ENCODE data around the gene OPCML.

The OPCML gene

DNA sequence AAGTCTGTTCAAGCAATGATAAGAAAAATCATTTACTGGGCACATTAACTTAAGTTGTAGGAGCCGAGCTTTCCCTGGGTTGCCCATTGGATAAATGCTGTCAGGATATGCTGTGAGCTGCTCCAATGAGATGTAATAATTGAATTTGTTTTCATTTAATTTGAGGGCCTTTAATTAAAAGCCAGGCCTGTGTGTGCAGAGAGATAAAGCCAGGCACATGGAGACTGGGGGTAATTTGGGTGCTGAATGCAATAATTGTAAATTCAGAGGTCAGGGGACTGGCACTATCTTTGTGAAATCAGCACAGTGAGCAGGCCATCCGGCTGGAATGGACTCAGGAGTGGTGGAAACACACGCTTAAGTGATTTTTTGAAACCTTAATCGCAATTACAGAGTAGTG, 125.8 kb downstream of the OPCML start:
- TF ChIP-seq GABPA (IDR thresholded peaks at IDR 0.05; ENCODE audit: low read depth) (no peak), POLR2AphosphoS5 (IDR thresholded peaks at IDR 0.05; ENCODE audit: low read depth) (no peak), SPI1 (IDR thresholded peaks at IDR 0.05; ENCODE audit: borderline replicate concordance, low read depth) (no peak)
- TF ChIP-seq, protein P1, sequence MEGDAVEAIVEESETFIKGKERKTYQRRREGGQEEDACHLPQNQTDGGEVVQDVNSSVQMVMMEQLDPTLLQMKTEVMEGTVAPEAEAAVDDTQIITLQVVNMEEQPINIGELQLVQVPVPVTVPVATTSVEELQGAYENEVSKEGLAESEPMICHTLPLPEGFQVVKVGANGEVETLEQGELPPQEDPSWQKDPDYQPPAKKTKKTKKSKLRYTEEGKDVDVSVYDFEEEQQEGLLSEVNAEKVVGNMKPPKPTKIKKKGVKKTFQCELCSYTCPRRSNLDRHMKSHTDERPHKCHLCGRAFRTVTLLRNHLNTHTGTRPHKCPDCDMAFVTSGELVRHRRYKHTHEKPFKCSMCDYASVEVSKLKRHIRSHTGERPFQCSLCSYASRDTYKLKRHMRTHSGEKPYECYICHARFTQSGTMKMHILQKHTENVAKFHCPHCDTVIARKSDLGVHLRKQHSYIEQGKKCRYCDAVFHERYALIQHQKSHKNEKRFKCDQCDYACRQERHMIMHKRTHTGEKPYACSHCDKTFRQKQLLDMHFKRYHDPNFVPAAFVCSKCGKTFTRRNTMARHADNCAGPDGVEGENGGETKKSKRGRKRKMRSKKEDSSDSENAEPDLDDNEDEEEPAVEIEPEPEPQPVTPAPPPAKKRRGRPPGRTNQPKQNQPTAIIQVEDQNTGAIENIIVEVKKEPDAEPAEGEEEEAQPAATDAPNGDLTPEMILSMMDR (IDR thresholded peaks at IDR 0.05; ENCODE audit: insufficient read depth, low read length): no peak
- TF ChIP-seq, protein P2, sequence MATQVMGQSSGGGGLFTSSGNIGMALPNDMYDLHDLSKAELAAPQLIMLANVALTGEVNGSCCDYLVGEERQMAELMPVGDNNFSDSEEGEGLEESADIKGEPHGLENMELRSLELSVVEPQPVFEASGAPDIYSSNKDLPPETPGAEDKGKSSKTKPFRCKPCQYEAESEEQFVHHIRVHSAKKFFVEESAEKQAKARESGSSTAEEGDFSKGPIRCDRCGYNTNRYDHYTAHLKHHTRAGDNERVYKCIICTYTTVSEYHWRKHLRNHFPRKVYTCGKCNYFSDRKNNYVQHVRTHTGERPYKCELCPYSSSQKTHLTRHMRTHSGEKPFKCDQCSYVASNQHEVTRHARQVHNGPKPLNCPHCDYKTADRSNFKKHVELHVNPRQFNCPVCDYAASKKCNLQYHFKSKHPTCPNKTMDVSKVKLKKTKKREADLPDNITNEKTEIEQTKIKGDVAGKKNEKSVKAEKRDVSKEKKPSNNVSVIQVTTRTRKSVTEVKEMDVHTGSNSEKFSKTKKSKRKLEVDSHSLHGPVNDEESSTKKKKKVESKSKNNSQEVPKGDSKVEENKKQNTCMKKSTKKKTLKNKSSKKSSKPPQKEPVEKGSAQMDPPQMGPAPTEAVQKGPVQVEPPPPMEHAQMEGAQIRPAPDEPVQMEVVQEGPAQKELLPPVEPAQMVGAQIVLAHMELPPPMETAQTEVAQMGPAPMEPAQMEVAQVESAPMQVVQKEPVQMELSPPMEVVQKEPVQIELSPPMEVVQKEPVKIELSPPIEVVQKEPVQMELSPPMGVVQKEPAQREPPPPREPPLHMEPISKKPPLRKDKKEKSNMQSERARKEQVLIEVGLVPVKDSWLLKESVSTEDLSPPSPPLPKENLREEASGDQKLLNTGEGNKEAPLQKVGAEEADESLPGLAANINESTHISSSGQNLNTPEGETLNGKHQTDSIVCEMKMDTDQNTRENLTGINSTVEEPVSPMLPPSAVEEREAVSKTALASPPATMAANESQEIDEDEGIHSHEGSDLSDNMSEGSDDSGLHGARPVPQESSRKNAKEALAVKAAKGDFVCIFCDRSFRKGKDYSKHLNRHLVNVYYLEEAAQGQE (IDR thresholded peaks at IDR 0.05; ENCODE audit: insufficient replicate concordance, low read depth): no peak
- Histone ChIP-seq H3K4me3 (replicated peaks; ENCODE audit: insufficient read depth, low read length) (no peak overlapping the region), H3K27me3 (ENCODE audit: insufficient read depth, poor library complexity, severe bottlenecking) (no peaks in the 10 kb centered on the region), H3K27ac (replicated peaks) (no peak overlapping the region)
- DNase-seq (ENCODE audit: low read depth in 1 of 2, low spot score in 1 of 2): no peak

DNA sequence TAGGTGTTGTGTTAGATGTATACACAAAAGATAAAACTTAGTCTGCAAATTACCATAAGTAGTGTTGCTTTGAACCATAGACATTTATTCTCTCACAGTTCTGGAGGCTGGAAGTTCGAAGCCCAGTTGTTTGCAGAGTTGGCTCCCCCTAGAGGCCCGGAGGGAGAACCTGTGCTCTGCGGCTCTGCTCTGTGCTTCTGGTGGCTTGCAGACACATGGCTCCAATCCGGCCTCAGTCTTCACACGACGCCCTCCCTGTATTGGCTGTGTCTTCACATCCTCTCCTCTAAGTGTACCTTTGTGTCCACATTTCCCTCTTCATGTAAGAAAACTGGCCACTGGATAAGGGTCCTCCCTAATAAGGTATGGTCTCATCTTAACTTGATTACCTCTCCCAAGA, 128.4 kb downstream of the OPCML start:
- Histone ChIP-seq H3K4me3 (replicated peaks; ENCODE audit: insufficient read depth, low read length) (no peak overlapping the region), H3K27me3 (ENCODE audit: insufficient read depth, poor library complexity, severe bottlenecking) (no peaks in the 10 kb centered on the region), H3K27ac (replicated peaks) (no peak overlapping the region)
- DNase-seq (ENCODE audit: low read depth in 1 of 2, low spot score in 1 of 2): no peak
- no peak for TF ChIP-seq GABPA (IDR thresholded peaks at IDR 0.05; ENCODE audit: low read depth)
- TF ChIP-seq, protein P1 (IDR thresholded peaks at IDR 0.05; ENCODE audit: insufficient read depth, low read length): peak; percentile 19

DNA sequence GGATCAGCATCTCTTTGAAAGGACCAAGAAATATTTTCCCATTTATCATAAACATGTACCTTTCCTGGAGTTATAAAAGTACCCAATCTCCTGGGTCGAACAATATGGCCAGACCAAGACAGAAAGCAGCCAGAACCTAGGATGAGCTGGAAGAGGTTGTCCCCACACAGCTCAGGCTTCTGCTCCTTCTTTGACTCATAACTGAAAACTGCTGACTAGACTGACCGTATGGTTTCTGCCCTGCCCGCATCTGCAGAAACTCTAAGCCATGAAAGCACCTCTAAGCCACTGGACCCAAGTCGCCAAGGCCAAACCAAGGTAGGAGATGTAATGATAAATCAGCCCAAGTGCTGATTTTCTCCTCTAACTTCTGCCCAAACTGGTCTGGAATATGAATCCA, 129.8 kb downstream of the OPCML start:
- TF ChIP-seq SPI1 (IDR thresholded peaks at IDR 0.05; ENCODE audit: borderline replicate concordance, low read depth) (no peak), POLR2AphosphoS5 (IDR thresholded peaks at IDR 0.05; ENCODE audit: low read depth) (no peak), GABPA (IDR thresholded peaks at IDR 0.05; ENCODE audit: low read depth) (no peak)
- TF ChIP-seq, protein P2 (IDR thresholded peaks at IDR 0.05; ENCODE audit: insufficient replicate concordance, low read depth): no peak
- TF ChIP-seq, protein P1 (IDR thresholded peaks at IDR 0.05; ENCODE audit: insufficient read depth, low read length): no peak
- no peak overlapping the region for H3K27ac ChIP-seq (replicated peaks)
- H3K27me3 ChIP-seq (ENCODE audit: insufficient read depth, poor library complexity, severe bottlenecking): no peaks in the 10 kb centered on the region
- H3K4me3 ChIP-seq (replicated peaks; ENCODE audit: insufficient read depth, low read length): no peak overlapping the region
- DNase-seq (ENCODE audit: low read depth in 1 of 2, low spot score in 1 of 2): no peak

DNA sequence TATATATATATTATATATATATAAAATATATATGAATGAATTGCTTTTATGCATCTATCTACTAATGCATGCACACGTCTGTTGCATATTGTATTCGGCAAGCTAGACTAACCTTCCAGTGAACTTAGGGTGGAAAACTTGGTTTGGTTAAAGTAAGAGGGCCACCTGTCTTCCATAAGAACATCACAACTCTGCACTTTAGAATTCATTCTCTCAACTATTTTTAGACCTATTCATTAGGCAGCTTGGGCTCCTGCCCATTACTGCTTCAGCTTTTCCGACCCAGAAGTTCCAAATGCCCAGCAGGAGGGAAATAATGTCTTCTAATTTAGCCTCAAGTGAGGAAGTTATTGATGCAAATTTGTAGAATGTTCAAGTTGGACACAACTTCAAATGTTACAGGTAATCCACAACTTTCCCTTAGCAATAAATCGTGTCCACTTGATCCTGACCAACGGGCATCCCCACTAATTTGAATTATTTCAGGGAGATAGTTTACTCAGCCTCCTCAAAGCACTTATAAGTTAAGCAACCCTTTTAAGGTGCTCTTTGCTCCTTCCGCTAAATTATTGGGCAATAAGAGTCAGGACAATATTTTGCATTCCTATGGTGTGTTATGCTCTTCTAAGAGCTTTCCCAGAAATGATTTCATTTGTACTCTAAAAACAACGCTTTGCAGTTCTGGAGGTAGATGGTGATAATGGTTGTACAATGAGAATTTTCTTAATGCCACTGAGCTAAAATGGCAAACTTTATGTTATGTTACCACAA, 132.3 kb downstream of the OPCML start:
- Histone ChIP-seq H3K27ac (replicated peaks) (no peak overlapping the region), H3K27me3 (ENCODE audit: insufficient read depth, poor library complexity, severe bottlenecking) (no peaks in the 10 kb centered on the region), H3K4me3 (replicated peaks; ENCODE audit: insufficient read depth, low read length) (no peak overlapping the region)
- TF ChIP-seq, protein P2 (IDR thresholded peaks at IDR 0.05; ENCODE audit: insufficient replicate concordance, low read depth): no peak
- TF ChIP-seq, protein P1 (IDR thresholded peaks at IDR 0.05; ENCODE audit: insufficient read depth, low read length): no peak
- TF ChIP-seq SPI1 (IDR thresholded peaks at IDR 0.05; ENCODE audit: borderline replicate concordance, low read depth): no peak
- TF ChIP-seq POLR2AphosphoS5 (IDR thresholded peaks at IDR 0.05; ENCODE audit: low read depth): no peak
- TF ChIP-seq GABPA (IDR thresholded peaks at IDR 0.05; ENCODE audit: low read depth): no peak
- no peak for DNase-seq (ENCODE audit: low read depth in 1 of 2, low spot score in 1 of 2)

Data from HL-60 (cell line).